Activated naive CD8-positive, alpha-beta T cell treated with anti-CD3 and anti-CD28 coated beads, Interleukin-2, amount 10 ng/mL, durations not matched to agents 7 days and 5 days (primary cell): ENCODE measurements around the gene RCAN2. TPM values are rescaled to one million over a fixed set of nuclear protein-coding genes. Genes with fewer than 3 reads are reported as not detected.

ENCODE experiments used
- ATAC-seq: fragments of 150-1000 bp; cut with Tn5 transposase; one replicate; pipeline ENCODE4 v1.10.0; 2021; ENCODE audit warnings: low read depth, moderate library complexity
- POLR2A ChIA-PET: fragments of 350-600 bp; sonication (Branson Sonifier 250); formaldehyde crosslinking; loops from one replicate; lab custom pipeline; 2021; ENCODE audit warnings: antibody characterized with exemption; lab: Charles Lee
- DNase-seq: peaks from one replicate; pipeline ENCODE4 v3.0.0; 2021
- H3K27ac Mint-ChIP-seq: one replicate; pipeline ENCODE4 v1.8.0; 2022; ENCODE audit warnings: mild to moderate bottlenecking, mixed read lengths
- H3K27me3 Mint-ChIP-seq: one replicate; pipeline ENCODE4 v1.8.0; 2022; ENCODE audit warnings: mild to moderate bottlenecking, moderate library complexity, mixed read lengths
- H3K36me3 Mint-ChIP-seq: one replicate; pipeline ENCODE4 v1.8.0; 2021; ENCODE audit warnings: mild to moderate bottlenecking, mixed read lengths
- H3K4me1 Mint-ChIP-seq: one replicate; pipeline ENCODE4 v1.8.0; 2021; ENCODE audit warnings: mixed read lengths
- H3K4me3 Mint-ChIP-seq: one replicate; pipeline ENCODE4 v1.8.0; 2022; ENCODE audit warnings: mild to moderate bottlenecking, moderate library complexity, mixed read lengths
- H3K9me3 Mint-ChIP-seq: one replicate; pipeline ENCODE4 v1.8.0; 2021; ENCODE audit warnings: mixed read lengths
- total RNA-seq, 2 experiments: library from RNA; stranded (reverse); gene quantifications; one replicate each; pipeline ENCODE4 v1.2.3, GENCODE V29; 2021

Gene RCAN2
- total RNA-seq, 2 experiments from 2014 or later, result 0.37 to 0.53 TPM

DNA sequence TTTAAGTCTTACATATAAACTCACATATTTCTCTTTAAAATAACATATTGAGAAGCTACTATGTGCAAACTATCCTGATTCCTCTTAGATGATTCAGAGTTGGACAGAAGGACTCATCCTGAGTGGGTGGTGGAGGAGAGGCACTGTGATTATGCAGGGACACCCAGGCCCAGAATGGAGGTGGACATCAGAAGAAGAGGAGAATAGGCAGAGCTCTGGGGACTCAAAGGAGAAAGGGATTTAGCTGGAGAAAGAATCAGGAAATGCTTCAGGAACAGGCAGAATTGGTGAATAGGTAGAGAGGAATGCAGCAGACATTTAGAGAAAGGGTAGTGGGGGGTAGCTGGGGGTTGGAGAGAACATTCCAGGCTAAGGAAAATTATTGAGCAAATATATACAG is 17.4 kb downstream of the RCAN2 start:
- POLR2A ChIA-PET, result no interaction called here
- DNase-seq (no peak), ATAC-seq (no peak)
- Mint-ChIP-seq H3K27me3 (peaks cover 25% of the 10 kb centered on the region), H3K4me3 (no peak overlapping the region), H3K9me3 (peaks cover 1% of the 10 kb centered on the region), H3K4me1 (no peaks in the 10 kb centered on the region), H3K27ac (no peak overlapping the region), H3K36me3 (no peaks in the 10 kb centered on the region)

DNA sequence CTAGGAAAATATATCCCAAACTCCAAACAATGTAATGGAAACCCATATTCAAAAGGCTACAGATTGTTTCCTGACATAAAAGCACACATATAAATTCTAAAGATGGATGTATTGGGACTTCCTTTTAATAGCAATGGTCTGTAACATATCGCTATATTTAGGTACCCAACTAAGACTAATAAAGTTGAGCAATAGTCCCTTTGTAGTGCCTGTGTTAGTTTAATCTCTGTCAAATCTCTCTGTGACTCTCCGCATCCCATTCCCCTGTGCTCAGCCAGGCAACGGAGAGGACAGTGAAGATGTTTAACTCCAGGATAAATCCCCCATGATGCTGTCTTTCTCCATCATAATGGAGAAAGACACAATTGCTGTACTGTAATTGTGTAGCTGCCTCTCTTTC is 19.0 kb downstream of the RCAN2 start:
- H3K4me1 Mint-ChIP-seq, result no peaks in the 10 kb centered on the region
- no peaks in the 10 kb centered on the region for H3K36me3 Mint-ChIP-seq
- H3K27me3 Mint-ChIP-seq, result peaks cover 25% of the 10 kb centered on the region
- no peak overlapping the region for H3K4me3 Mint-ChIP-seq
- peaks cover 1% of the 10 kb centered on the region for H3K9me3 Mint-ChIP-seq
- POLR2A ChIA-PET, result no interaction called here
- no peak for ATAC-seq
- H3K27ac Mint-ChIP-seq, result no peak overlapping the region
- DNase-seq, result no peak

DNA sequence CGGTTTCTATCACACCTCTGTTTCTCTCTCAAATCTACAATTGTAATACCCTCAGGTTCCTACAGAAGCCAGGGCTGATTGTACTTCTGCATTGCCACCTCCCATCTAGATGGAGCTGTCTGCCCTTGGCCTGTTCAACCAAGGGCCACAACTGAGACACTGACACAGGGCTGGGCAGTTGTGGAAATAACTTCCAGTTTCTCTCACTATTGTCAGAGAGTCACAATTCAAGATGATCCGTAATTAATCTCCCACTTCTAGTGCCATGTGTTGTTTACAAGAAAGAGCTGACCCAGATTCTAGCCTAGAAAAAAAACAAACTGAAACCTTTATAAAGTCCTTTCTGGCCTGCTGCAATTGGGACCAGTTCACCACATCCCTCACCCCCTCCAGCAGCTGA is 22.2 kb downstream of the RCAN2 start:
- peaks cover 1% of the 10 kb centered on the region for H3K9me3 Mint-ChIP-seq
- H3K36me3 Mint-ChIP-seq, result no peaks in the 10 kb centered on the region
- H3K27me3 Mint-ChIP-seq, result peaks cover 13% of the 10 kb centered on the region
- no peak overlapping the region for H3K27ac Mint-ChIP-seq
- ATAC-seq, result no peak
- POLR2A ChIA-PET, result no interaction called here
- H3K4me3 Mint-ChIP-seq, result no peak overlapping the region
- DNase-seq, result no peak
- H3K4me1 Mint-ChIP-seq, result no peaks in the 10 kb centered on the region

DNA sequence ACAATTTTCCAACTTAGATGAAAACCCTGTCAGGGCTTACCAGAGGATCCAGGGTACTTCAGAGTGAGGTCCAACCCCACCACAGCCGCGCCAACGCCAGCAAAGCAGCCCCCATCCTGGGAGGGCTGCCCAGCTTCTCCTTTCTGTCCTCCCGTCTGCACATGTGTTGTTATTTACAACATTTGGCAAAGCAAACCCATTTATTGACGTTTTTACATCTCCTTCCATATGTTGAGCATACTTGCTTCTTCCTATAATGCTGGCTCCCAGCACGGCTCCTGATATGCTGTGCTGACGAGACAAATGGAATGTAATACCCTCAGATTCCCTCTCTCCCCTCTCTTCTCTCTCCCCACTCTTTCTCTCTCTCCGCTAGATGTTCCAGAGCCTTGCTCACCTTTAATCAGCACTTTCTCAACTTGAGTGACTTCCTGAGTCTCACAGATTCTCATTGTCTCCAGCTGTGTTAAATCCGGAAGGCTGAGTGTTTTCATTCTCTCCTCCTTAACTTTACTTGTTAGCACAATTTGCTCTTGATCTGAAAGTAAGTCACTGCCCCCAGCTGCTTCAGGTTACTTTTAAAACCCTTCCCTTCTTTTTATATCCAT is 22.7 kb downstream of the RCAN2 start:
- no peaks in the 10 kb centered on the region for H3K36me3 Mint-ChIP-seq
- H3K4me3 Mint-ChIP-seq, result no peak overlapping the region
- peaks cover 14% of the 10 kb centered on the region for H3K27me3 Mint-ChIP-seq
- POLR2A ChIA-PET, result no interaction called here
- peaks cover 1% of the 10 kb centered on the region for H3K9me3 Mint-ChIP-seq
- ATAC-seq, result no peak
- no peak overlapping the region for H3K27ac Mint-ChIP-seq
- no peak for DNase-seq
- no peaks in the 10 kb centered on the region for H3K4me1 Mint-ChIP-seq

DNA sequence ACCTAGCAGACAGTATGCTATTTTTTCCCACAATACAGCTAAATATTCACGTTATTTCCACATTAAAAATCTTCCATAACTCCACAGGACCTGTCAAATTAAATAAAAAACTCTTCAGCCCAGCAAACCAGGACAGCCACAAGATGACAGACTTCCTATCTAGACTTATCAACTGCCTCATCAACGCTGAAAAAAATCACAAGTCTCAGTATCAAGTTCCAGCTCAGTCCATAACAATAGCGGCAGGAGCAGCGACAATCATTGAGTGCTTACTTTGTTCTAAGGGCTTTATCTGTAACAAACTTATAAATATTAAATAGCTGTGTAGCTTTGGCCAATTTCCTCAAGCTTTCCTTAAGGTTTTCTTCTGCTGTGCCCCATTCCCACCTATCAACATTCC is 24.7 kb downstream of the RCAN2 start:
- Mint-ChIP-seq H3K27me3 (peaks cover 21% of the 10 kb centered on the region), H3K4me3 (no peak overlapping the region), H3K27ac (no peak overlapping the region), H3K36me3 (no peaks in the 10 kb centered on the region), H3K4me1 (no peaks in the 10 kb centered on the region), H3K9me3 (peaks cover 1% of the 10 kb centered on the region)
- DNase-seq (no peak), ATAC-seq (no peak)
- POLR2A ChIA-PET, result no interaction called here

DNA sequence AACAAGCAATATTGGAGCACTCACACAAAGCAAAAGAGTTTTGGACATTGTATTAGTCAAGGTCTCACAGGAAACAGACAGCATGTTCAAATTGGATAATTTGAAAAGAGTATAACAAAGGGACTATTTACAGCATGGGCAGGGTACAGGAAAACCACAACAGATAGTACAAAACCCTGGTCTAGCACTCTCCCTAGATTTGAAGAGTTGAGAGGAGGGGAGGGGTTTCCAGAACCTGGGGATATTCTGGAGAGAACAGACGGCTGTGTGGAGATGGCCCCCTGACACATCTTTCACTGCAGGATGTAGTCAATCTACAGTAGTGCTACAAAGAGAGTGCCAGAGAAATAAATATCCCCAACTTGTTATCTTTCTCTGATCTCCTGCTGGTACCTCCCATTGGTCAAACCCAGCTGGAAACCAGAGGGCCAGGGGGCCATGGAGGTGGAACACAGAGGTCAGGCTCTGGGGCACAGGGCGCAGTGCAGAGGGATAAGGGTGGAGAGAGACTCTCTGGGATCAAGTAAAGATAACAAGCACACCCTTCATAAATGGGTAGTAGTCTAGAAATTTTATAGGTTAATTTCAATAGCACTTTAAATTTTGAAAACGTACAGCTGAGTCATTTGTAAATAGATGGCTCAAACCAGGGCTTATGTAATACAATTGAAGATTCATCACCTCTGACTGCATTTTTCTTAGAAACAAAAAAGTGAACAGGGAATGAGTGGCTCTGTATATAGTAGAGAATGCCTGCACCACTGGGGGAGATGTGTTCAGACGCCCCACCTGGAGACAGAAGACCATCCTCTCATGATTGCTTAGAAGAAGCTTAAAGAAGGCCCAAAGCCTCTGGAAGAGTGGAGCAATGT is 25.7 kb downstream of the RCAN2 start:
- DNase-seq (no peak), ATAC-seq (no peak)
- POLR2A ChIA-PET, result no interaction called here
- Mint-ChIP-seq H3K4me3 (no peak overlapping the region), H3K4me1 (no peaks in the 10 kb centered on the region), H3K27ac (no peak overlapping the region), H3K9me3 (peaks cover 1% of the 10 kb centered on the region), H3K36me3 (no peaks in the 10 kb centered on the region), H3K27me3 (peaks cover 20% of the 10 kb centered on the region)

DNA sequence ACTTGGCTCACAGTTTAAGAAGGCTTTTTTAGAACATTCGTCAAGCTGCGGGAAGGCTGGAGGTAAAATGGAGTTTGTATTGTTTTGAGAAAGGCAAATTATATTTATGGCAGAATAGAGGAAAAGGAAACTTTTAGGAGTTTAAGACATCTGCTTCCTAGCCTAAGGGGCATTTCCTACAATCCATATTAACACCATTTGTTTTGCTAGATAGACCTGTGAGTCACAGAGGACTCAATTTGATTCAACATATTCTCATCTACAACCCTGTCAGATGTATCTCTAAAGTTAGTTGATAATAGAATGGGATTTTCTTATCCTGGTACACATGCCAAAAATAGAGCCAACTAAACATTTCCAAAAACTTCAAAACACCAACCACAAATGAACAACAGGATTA is 35.0 kb downstream of the RCAN2 start:
- no peak overlapping the region for H3K4me3 Mint-ChIP-seq
- ATAC-seq (no peak), DNase-seq (no peak)
- peaks cover 8% of the 10 kb centered on the region for H3K27me3 Mint-ChIP-seq
- no peaks in the 10 kb centered on the region for H3K9me3 Mint-ChIP-seq
- H3K27ac Mint-ChIP-seq, result no peak overlapping the region
- H3K4me1 Mint-ChIP-seq, result no peaks in the 10 kb centered on the region
- H3K36me3 Mint-ChIP-seq, result no peaks in the 10 kb centered on the region
- POLR2A ChIA-PET, result no interaction called here

DNA sequence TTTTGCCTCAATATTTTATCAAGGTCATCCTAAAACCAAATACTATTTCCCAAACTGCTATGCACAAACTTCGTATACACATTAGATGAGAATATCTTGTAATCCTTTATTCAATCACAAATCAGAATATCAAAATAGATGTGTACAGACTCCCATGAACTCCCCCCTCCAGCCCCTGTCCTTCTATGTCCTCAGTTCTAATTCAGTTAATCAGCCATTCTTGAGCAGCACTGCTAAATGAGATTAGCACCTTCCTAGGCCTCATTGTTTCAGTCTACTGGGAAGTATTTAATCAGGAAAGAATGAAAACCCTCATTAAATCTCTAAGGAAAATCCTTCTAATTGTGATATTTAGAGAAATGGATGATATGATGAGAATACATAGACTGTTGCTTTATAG is 36.6 kb downstream of the RCAN2 start:
- Mint-ChIP-seq H3K36me3 (no peaks in the 10 kb centered on the region), H3K4me3 (no peak overlapping the region), H3K9me3 (no peaks in the 10 kb centered on the region), H3K4me1 (no peaks in the 10 kb centered on the region), H3K27ac (no peak overlapping the region), H3K27me3 (peaks cover 12% of the 10 kb centered on the region)
- no peak for DNase-seq
- POLR2A ChIA-PET, result no interaction called here
- ATAC-seq, result no peak

DNA sequence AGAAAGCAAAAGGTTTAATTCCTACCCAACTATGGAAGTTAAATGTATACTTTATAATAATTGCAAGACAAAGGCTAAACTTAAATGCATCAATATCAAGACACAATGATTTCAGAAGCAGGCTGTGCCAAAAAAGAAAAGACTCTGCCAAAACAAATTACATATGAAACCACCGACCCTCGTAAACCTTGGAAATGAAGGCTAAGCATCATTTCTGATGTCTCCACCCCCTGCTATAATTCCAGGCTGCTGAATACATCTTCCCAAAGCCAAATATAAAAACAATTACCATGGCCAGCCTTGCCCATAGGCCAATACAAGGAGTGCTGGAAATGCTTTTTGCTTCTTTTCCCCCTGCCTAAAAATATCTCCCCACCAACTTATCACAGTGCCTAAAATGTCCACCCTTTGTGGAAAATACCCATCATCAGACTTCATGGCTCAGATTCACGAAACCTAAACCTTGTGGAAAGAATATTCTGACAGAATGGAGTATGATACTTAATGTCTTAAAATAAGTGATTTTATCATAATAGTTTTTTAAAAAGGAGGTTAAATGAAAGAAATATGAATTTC is 37.4 kb downstream of the RCAN2 start:
- ATAC-seq, result no peak
- no peak overlapping the region for H3K4me3 Mint-ChIP-seq
- POLR2A ChIA-PET, result no interaction called here
- peaks cover 12% of the 10 kb centered on the region for H3K27me3 Mint-ChIP-seq
- DNase-seq, result no peak
- no peaks in the 10 kb centered on the region for H3K4me1 Mint-ChIP-seq
- H3K9me3 Mint-ChIP-seq, result no peaks in the 10 kb centered on the region
- no peaks in the 10 kb centered on the region for H3K36me3 Mint-ChIP-seq
- no peak overlapping the region for H3K27ac Mint-ChIP-seq

DNA sequence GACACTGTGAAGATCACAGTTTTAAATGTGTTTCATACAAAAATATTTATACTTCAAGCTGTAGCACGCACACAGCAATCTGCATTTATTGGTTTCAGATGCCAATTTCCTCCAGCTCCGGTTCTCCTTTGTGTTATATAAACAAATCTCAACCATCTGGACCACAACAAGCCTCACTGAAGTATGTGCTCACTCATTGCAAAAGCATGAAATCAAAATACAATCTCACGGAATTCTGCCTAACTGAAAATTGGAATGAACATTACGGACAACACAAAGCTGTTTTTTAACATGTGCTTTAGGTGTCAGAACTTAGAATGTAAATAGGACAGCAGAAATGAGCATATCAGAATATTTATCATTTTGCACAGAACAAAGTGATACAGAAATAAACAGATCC is 38.0 kb downstream of the RCAN2 start:
- ATAC-seq (no peak), DNase-seq (no peak)
- H3K36me3 Mint-ChIP-seq, result no peaks in the 10 kb centered on the region
- H3K4me3 Mint-ChIP-seq, result no peak overlapping the region
- no peak overlapping the region for H3K27ac Mint-ChIP-seq
- no peaks in the 10 kb centered on the region for H3K4me1 Mint-ChIP-seq
- peaks cover 18% of the 10 kb centered on the region for H3K27me3 Mint-ChIP-seq
- no peaks in the 10 kb centered on the region for H3K9me3 Mint-ChIP-seq
- POLR2A ChIA-PET, result no interaction called here

DNA sequence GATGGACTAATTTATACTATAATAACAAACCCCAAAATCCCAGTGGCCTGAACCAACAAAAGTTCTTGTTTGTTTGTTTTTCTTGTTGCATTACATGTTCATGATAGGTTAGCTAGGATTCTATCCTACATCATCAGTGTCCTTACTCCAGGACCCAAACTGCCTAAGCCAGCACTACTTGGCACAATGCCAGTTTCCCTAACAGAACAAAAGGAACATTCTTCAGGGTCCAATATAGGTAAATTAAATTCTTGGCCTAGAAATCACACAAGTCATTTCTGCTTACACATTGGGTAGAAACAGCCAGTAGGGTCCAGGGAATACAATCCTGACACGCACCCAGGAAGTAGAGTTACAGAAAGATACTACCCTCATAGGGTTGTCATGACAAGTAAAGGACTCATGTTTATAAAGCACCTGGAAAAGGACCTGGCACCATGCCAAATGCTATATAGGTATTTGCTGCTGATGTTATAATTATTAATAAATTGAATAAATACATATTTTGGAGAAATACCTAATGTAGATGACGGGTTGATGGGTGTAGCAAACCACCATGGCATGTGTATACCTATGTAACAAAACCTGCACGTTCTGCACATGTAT is 38.8 kb downstream of the RCAN2 start:
- ATAC-seq (no peak), DNase-seq (no peak)
- Mint-ChIP-seq H3K4me1 (no peaks in the 10 kb centered on the region), H3K36me3 (no peaks in the 10 kb centered on the region), H3K4me3 (no peak overlapping the region), H3K27ac (no peak overlapping the region), H3K9me3 (no peaks in the 10 kb centered on the region), H3K27me3 (peaks cover 25% of the 10 kb centered on the region)
- POLR2A ChIA-PET, result no interaction called here

DNA sequence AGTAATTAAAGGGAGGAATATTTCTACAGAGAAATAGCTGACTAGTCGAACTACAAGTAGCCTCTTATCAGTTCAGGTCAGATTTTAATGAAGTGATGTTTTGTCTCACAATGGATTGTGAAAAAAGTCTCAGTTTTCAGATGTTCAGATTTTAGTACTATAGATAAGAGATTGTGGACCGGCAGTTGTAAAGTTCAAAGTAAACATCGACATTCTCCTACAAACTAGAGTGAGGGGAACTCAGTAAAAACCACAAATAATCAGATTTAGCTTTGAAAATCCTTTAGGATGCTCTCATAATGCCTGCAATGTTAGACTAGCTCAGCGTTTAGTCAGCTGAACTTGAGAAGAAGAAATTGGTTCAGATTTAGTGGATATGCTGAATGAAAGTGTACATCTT is 39.9 kb downstream of the RCAN2 start:
- Mint-ChIP-seq H3K9me3 (peaks cover 2% of the 10 kb centered on the region), H3K36me3 (no peaks in the 10 kb centered on the region), H3K27me3 (peaks cover 25% of the 10 kb centered on the region), H3K27ac (no peak overlapping the region), H3K4me1 (no peaks in the 10 kb centered on the region), H3K4me3 (no peak overlapping the region)
- POLR2A ChIA-PET, result no interaction called here
- DNase-seq (no peak), ATAC-seq (no peak)

DNA sequence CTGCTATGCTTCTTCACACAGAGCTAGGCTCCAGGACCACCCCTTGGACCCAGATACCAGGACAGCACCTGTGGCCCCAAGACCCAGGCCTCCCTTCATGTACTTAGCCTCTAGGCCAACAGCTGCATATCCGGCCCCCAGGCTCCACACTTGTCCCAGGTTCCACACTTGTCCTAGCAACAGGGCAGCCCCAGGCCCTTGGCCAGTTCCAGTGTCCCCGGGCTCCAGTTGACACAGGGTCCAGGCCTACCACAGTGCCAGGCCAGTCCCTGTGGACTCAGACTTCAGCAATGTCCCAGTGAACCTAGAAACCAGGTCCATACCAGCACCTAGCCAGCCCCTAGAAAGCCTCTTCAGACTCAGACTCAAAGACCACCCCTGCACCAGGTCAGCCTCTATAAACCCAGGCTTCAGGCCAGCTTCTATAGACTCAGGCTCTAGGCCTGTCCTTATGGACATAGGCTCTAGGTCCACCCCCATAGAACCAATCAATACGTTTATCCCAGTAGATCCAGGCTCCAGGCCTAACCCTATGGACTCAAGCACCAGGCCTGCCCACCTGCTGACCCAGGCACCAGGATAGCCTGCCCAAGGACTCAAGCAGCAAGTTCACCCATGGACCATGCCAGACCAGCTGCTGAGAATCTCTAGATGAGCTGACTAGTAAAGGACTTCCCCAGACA is 46.3 kb downstream of the RCAN2 start:
- POLR2A ChIA-PET, result no interaction called here
- Mint-ChIP-seq H3K27me3 (peaks cover 28% of the 10 kb centered on the region), H3K9me3 (peaks cover 2% of the 10 kb centered on the region), H3K4me3 (no peak overlapping the region), H3K27ac (no peak overlapping the region), H3K4me1 (no peaks in the 10 kb centered on the region), H3K36me3 (no peaks in the 10 kb centered on the region)
- no peak for ATAC-seq
- DNase-seq, result no peak
